HCT116 (cell line): Measurements from ENCODE around the gene POU6F1. TPM values are rescaled to one million over a fixed set of nuclear protein-coding genes. Genes with fewer than 3 reads are reported as not detected.

Experiments used
- ATAC-seq: fragments of 200-7000 bp; cut with Tn5 transposase; 2 replicates; pipeline ENCODE4 v1.9.1; 2020; ENCODE audit warnings: mild to moderate bottlenecking, moderate library complexity
- BruUV-seq: library from RNA; stranded (reverse); fragments of 400-500 nt; replicated peaks from 2 replicates; lab custom pipeline; 2021; lab: Mats Ljungman, UMichigan
- CTCF ChIA-PET: fragments of 300-600 bp; sonication (Branson Sonifier 250); formaldehyde crosslinking; loops from one replicate; lab custom pipeline; 2021; ENCODE audit warnings: antibody characterized with exemption; lab: Charles Lee
- POLR2A ChIA-PET: fragments of 300-600, 350-600 bp; sonication (Branson Sonifier 250); formaldehyde crosslinking; loops from one replicate; lab custom pipeline; 2021; ENCODE audit warnings: antibody characterized with exemption; lab: Charles Lee
- RAD21 ChIA-PET, 2 experiments: fragments of 300-600 bp; sonication (Branson Sonifier 250); formaldehyde crosslinking; loops; one replicate each; lab custom pipeline; 2023; ENCODE audit warnings: low total read pairs in 2 of 2; ENCODE audit not compliant: uncharacterized antibody in 2 of 2, unreplicated experiment in 2 of 2, low non-redundant PET in 1 of 2; lab: Charles Lee
- DNase-seq: peaks from one replicate; pipeline ENCODE4 v3.0.0-alpha.2; 2010; ENCODE audit warnings: low read depth, low spot score
- H2AFZ ChIP-seq: fragments of 200-600 bp; shearing (Covaris generic), sonication (generic); 2 replicates; pipeline ENCODE4 v1.6.1; 2017; ENCODE audit warnings: low read depth, mixed run types, mixed read lengths, antibody characterized with exemption, low read length; ENCODE audit not compliant: poor library complexity, severe bottlenecking
- H3K27ac ChIP-seq: 2 replicates; pipeline ENCODE4 v1.5.1; 2012; ENCODE audit warnings: low read depth, low read length
- H3K27me3 ChIP-seq: fragments of 200-600 bp; sonication (generic); 2 replicates; pipeline ENCODE4 v1.6.1; 2016; ENCODE audit warnings: mixed run types, low read length, mixed read lengths; ENCODE audit not compliant: insufficient read depth
- H3K36me3 ChIP-seq, 2 experiments: fragments of 200-500 bp in 1 of 2; fragments of 200-600 bp in 1 of 2; sonication (Bioruptor generic) in 1 of 2; sonication (generic) in 1 of 2; 2 replicates each; pipeline versions ENCODE4 v1.5.1 to v1.6.1; 2014 to 2016; ENCODE audit warnings: low read length in 2 of 2, inconsistent platforms in 1 of 2, mixed read lengths in 1 of 2, mixed run types in 1 of 2; ENCODE audit not compliant: insufficient read depth in 2 of 2, control insufficient read depth in 1 of 2
- H3K4me1 ChIP-seq, 2 experiments: fragments of 200-600 bp in 1 of 2; sonication (generic) in 1 of 2; 2 replicates each; pipeline versions ENCODE4 v1.5.1 to v1.6.1; 2012 to 2017; ENCODE audit warnings: low read length in 2 of 2, inconsistent platforms in 1 of 2, mild to moderate bottlenecking in 1 of 2, mixed read lengths in 1 of 2, mixed run types in 1 of 2, moderate library complexity in 1 of 2; ENCODE audit not compliant: insufficient read depth in 2 of 2, control insufficient read depth in 1 of 2
- H3K4me2 ChIP-seq: fragments of 200-600 bp; sonication (generic); 2 replicates; pipeline ENCODE4 v1.6.1; 2017; ENCODE audit warnings: mixed run types, low read length, mixed read lengths
- H3K4me3 ChIP-seq, 2 experiments: fragments of 200-600 bp in 1 of 2; sonication (generic) in 1 of 2; replicated peaks in 1 of 2; 2 replicates each; pipeline ENCODE4 v1.5.1; 2011 to 2016; ENCODE audit warnings: low read length in 2 of 2, control low read depth in 1 of 2, low read depth in 1 of 2, mild to moderate bottlenecking in 1 of 2, mixed read lengths in 1 of 2, mixed run types in 1 of 2
- H3K79me2 ChIP-seq: fragments of 200-600 bp; sonication (generic); 2 replicates; pipeline ENCODE4 v1.6.1; 2017; ENCODE audit warnings: mild to moderate bottlenecking, mixed run types, low read length, moderate library complexity, mixed read lengths; ENCODE audit not compliant: insufficient read depth
- H3K9ac ChIP-seq: fragments of 200-600 bp; sonication (generic); 2 replicates; pipeline ENCODE4 v1.6.1; 2016; ENCODE audit warnings: low read length, mixed read lengths
- H3K9me2 ChIP-seq: fragments of 200-600 bp; sonication (generic), shearing (Covaris generic); 2 replicates; pipeline ENCODE4 v1.6.1; 2017; ENCODE audit warnings: mixed run types, mild to moderate bottlenecking, moderate library complexity; ENCODE audit not compliant: insufficient read depth
- H3K9me3 ChIP-seq, 2 experiments: fragments of 200-500 bp in 1 of 2; fragments of 200-600 bp in 1 of 2; sonication (Bioruptor generic) in 1 of 2; sonication (generic) in 1 of 2; 2 replicates each; pipeline ENCODE4 v1.6.1; 2014 to 2017; ENCODE audit warnings: low read length in 2 of 2, mixed read lengths in 2 of 2, inconsistent platforms in 1 of 2, low read depth in 1 of 2, mild to moderate bottlenecking in 1 of 2, mixed run types in 1 of 2, moderate library complexity in 1 of 2; ENCODE audit not compliant: control insufficient read depth in 1 of 2, insufficient read depth in 1 of 2
- H4K20me1 ChIP-seq: fragments of 200-600 bp; sonication (generic), shearing (Covaris generic); 2 replicates; pipeline ENCODE4 v1.6.1; 2017; ENCODE audit warnings: mixed run types, mild to moderate bottlenecking, moderate library complexity; ENCODE audit not compliant: insufficient read depth
- CBX3 ChIP-seq: IDR thresholded peaks from 2 replicates; pipeline ENCODE4 v1.6.1; 2012; ENCODE audit warnings: low read depth
- EZH2 ChIP-seq: fragments of 200-600 bp; sonication (generic); IDR thresholded peaks from 2 replicates; pipeline ENCODE4 v1.6.1; 2017; ENCODE audit warnings: antibody characterized with exemption, mixed run types
- POLR2AphosphoS5 ChIP-seq: IDR thresholded peaks from 2 replicates; pipeline ENCODE4 v1.6.1; 2011; ENCODE audit warnings: mild to moderate bottlenecking, low read depth, low read length, moderate library complexity
- RAD21 ChIP-seq: IDR thresholded peaks from 2 replicates; pipeline ENCODE4 v1.6.1; 2012; ENCODE audit warnings: low read depth, mild to moderate bottlenecking
- SP1 ChIP-seq: IDR thresholded peaks from 2 replicates; pipeline ENCODE4 v1.6.1; 2012; ENCODE audit warnings: low read depth
- intact Hi-C: fragments of 100-400 bp; cut with micrococcal nuclease; formaldehyde crosslinking; loops from 2 replicates; pipeline ENCODE4 v1.10.0; 2022
- total RNA-seq: library from RNA; stranded (reverse); gene quantifications from one replicate; pipeline ENCODE4 v1.2.1, GENCODE V29; 2021; ENCODE audit not compliant: unreplicated experiment
- TF ChIP-seq, protein P1 (sequence below): IDR thresholded peaks from 2 replicates; pipeline ENCODE4 v1.6.1; 2012; ENCODE audit warnings: low read depth
- TF ChIP-seq, protein P2 (sequence below): IDR thresholded peaks from 2 replicates; pipeline ENCODE4 v1.6.1; 2012

The POU6F1 gene
- total RNA-seq, 1 experiment from 2014 or later: 6.4 TPM

DNA sequence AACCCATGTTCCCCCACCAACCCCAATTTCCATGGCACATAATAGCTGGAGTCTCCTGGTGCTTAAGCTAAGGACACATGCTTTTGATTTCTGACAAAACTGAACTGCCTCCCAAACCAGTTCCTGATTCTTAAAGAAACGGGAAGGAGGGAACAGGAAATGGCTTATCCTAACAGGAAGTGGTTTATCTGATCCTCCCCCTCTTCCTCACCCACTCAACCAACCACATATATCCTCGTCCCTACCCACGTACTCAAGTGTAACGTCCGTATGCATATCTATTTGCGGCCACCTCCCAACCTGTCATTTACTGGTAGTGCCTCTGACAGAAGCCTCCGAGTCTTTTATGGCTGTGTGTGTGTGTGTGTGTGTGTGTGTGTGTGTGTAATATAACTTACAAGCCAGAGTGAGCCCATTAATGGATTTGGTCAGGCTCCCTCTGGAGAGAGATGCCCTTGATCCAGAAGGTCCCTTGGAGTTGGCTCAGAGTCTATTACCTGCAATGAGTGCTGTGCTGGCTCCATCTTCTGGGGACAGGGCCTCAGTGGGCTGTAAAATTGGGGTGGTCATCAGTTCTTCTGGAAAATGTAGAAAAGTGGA lies 28.5 kb upstream of the POU6F1 start:
- intact Hi-C loops: no loop called here

DNA sequence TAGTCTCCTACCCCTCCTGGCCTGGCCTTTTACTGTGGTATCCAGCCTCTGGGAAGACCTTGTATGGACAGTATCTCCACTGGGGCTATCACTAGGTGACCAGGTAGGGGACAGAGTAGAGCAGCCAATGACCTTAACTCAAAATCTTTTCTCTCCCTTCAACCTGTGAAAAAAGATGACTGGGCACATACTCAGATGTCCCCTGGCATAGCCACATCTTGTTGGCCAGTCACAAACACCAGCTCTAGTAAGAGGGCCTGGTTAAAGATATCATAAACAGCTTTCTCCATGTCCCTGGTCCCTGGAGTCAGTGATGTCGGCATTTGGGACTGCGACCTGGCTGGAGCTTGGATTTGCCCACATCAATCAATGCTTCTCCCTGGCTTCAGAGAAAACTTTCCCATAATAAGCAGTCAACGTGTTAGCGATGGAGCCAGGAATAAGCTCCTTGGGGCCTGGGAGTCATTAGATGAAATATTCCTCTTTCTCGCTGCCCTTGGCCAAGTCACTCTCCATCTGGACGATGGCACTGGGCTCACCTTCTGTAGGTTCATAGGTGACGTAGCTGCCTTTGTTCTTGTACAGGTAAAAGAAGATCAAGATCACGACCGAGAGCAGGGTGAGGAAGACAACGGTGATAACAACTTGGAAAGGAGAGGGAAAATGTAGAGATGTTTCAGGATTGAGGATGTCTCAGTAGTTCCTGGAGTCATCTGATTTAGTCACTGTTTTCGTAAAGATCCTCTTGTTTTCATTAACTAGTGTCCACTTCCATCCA lies 27.8 kb upstream of the POU6F1 start:
- Histone ChIP-seq H3K79me2 (peaks cover 15% of the 10 kb centered on the region; the same call in 1 of the 2 replicates), H3K9me2 (no peaks in the 10 kb centered on the region), H3K4me2 (no peak overlapping the region), H3K4me3 (no peak overlapping the region), H4K20me1 (no peaks in the 10 kb centered on the region; the same call in 1 of the 2 replicates), H3K4me1 (peaks cover 2 to 6% of the 10 kb centered on the region in 2 experiments; a peak in 1 of 4 replicates), H3K9ac (no peak overlapping the region), H3K27ac (no peak overlapping the region), H3K27me3 (no peaks in the 10 kb centered on the region), H3K9me3 (no peaks in the 10 kb centered on the region), H3K36me3 (peaks cover 37 to 40% of the 10 kb centered on the region in 2 experiments), H2AFZ (no peak overlapping the region)
- ATAC-seq (no peak), DNase-seq (no peak)
- intact Hi-C loops: no loop called here
- ChIA-PET CTCF (no interaction called here), RAD21 (no interaction called here), POLR2A (no interaction called here)
- TF ChIP-seq CBX3: no peak
- TF ChIP-seq, protein P1, sequence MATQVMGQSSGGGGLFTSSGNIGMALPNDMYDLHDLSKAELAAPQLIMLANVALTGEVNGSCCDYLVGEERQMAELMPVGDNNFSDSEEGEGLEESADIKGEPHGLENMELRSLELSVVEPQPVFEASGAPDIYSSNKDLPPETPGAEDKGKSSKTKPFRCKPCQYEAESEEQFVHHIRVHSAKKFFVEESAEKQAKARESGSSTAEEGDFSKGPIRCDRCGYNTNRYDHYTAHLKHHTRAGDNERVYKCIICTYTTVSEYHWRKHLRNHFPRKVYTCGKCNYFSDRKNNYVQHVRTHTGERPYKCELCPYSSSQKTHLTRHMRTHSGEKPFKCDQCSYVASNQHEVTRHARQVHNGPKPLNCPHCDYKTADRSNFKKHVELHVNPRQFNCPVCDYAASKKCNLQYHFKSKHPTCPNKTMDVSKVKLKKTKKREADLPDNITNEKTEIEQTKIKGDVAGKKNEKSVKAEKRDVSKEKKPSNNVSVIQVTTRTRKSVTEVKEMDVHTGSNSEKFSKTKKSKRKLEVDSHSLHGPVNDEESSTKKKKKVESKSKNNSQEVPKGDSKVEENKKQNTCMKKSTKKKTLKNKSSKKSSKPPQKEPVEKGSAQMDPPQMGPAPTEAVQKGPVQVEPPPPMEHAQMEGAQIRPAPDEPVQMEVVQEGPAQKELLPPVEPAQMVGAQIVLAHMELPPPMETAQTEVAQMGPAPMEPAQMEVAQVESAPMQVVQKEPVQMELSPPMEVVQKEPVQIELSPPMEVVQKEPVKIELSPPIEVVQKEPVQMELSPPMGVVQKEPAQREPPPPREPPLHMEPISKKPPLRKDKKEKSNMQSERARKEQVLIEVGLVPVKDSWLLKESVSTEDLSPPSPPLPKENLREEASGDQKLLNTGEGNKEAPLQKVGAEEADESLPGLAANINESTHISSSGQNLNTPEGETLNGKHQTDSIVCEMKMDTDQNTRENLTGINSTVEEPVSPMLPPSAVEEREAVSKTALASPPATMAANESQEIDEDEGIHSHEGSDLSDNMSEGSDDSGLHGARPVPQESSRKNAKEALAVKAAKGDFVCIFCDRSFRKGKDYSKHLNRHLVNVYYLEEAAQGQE: no peak
- TF ChIP-seq EZH2: no peak
- TF ChIP-seq RAD21: no peak
- TF ChIP-seq, protein P2, sequence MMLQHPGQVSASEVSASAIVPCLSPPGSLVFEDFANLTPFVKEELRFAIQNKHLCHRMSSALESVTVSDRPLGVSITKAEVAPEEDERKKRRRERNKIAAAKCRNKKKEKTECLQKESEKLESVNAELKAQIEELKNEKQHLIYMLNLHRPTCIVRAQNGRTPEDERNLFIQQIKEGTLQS: no peak
- no peak for TF ChIP-seq SP1
- BruUV-seq: TSS peak; percentile 30

More for the DNA sequence above, 28.5 kb upstream of the POU6F1 start:
- no peak overlapping the region for H3K4me2 ChIP-seq
- peaks cover 10% of the 10 kb centered on the region; the same call in 1 of the 2 replicates for H3K79me2 ChIP-seq
- H3K36me3 ChIP-seq: peaks cover 30 to 33% of the 10 kb centered on the region in 2 experiments
- no peak overlapping the region for H3K9ac ChIP-seq
- no peaks in the 10 kb centered on the region for H3K27me3 ChIP-seq
- H3K9me3 ChIP-seq: no peaks in the 10 kb centered on the region
- peaks cover 0 to 6% of the 10 kb centered on the region in 2 experiments; a peak in 1 of 4 replicates for H3K4me1 ChIP-seq
- RAD21 ChIA-PET: no interaction called here
- POLR2A ChIA-PET: no interaction called here
- no peaks in the 10 kb centered on the region for H3K9me2 ChIP-seq
- ATAC-seq: peak; percentile 44
- no TSS peak for BruUV-seq
- CTCF ChIA-PET: no interaction called here
- no peak for TF ChIP-seq POLR2AphosphoS5
- peak; percentile 39; the same call in 1 of the 2 replicates for TF ChIP-seq RAD21
- DNase-seq: no peak
- no peak overlapping the region for H3K4me3 ChIP-seq
- H3K27ac ChIP-seq: no peak overlapping the region
- no peaks in the 10 kb centered on the region; the same call in 1 of the 2 replicates for H4K20me1 ChIP-seq
- H2AFZ ChIP-seq: no peak overlapping the region
